Esophagus muscularis mucosa (tissue), 3 donors: ENCODE measurements around the gene NTF4.

Experiments
- CTCF ChIP-seq, 3 experiments: fragments of 200-600 bp in 2 of 3; fragments of 450-650 bp in 1 of 3; sonication (generic) in 2 of 3; IDR thresholded peaks; one replicate each; pipeline ENCODE4 v1.5.1; 2017 to 2019; ENCODE audit warnings: antibody characterized with exemption in 3 of 3, mild to moderate bottlenecking in 2 of 3, moderate library complexity in 1 of 3
- POLR2A ChIP-seq: fragments of 450-650 bp; IDR thresholded peaks from one replicate; pipeline ENCODE4 v1.6.1; 2017; ENCODE audit warnings: antibody characterized with exemption, moderate library complexity, mild to moderate bottlenecking, low read depth
- POLR2AphosphoS5 ChIP-seq, 2 donors: sonication (generic); formaldehyde crosslinking; IDR thresholded peaks; one replicate each; pipeline ENCODE4 v1.6.1; 2017; ENCODE audit warnings: antibody characterized with exemption in 2 of 2

GRCh38 chr19:49094505-49095482, 30.2 kb upstream of the NTF4 start:
- no peak for TF ChIP-seq POLR2A
- TF ChIP-seq CTCF (IDR thresholded peaks at IDR 0.05): no peak
- TF ChIP-seq POLR2AphosphoS5 (IDR thresholded peaks at IDR 0.05): no peak
